ENCODE data around the gene BCAT1. TPM values are rescaled to one million over a fixed set of nuclear protein-coding genes. Genes with fewer than 3 reads are reported as not detected.

BCAT1 gene
- total and polyA plus RNA-seq, 2 experiments from 2014 or later = 46.4 to 72.8 TPM

DNA sequence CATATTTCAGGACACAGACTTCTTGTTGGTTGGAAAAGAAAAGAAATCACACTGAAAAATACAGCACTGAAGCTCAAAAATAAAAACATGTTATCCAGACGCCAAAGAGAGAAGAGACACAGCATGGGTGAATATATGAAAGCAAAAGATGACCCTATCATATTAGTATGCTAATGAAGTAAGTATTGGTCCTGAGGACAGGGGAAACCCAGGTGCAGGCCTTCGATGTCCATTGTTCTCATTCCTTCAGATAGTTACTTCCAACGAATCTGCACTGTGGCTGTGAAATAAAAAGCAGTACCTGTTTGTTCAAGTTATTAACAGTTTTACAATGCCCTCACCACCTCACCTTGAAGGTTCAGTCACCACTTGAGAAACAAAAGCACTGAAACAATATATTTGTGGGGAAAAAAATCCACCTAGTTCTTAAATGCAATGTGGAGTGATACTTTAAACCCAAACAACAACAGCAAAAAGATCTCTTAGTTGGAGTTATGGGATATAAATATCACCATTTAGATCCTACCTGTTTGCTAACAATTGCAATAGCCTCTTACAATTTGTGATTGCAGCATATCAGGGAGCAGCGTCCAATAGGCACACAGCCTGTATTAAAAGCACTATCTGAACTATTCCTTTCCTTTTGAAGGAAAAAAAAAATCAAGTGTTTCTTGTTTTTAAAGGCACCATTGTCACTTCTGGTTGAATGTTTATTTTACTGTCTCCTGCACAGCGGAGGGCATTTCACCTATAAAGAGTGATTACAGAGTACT, 188.1 kb downstream of the BCAT1 start:
- TF ChIP-seq EZH2 (IDR thresholded peaks at IDR 0.05; ENCODE audit: borderline replicate concordance) (no peak), EZH2phosphoT487 (IDR thresholded peaks at IDR 0.05; ENCODE audit: low read depth, severe bottlenecking, unreplicated experiment) (no peak)
- TF ChIP-seq, protein P1, sequence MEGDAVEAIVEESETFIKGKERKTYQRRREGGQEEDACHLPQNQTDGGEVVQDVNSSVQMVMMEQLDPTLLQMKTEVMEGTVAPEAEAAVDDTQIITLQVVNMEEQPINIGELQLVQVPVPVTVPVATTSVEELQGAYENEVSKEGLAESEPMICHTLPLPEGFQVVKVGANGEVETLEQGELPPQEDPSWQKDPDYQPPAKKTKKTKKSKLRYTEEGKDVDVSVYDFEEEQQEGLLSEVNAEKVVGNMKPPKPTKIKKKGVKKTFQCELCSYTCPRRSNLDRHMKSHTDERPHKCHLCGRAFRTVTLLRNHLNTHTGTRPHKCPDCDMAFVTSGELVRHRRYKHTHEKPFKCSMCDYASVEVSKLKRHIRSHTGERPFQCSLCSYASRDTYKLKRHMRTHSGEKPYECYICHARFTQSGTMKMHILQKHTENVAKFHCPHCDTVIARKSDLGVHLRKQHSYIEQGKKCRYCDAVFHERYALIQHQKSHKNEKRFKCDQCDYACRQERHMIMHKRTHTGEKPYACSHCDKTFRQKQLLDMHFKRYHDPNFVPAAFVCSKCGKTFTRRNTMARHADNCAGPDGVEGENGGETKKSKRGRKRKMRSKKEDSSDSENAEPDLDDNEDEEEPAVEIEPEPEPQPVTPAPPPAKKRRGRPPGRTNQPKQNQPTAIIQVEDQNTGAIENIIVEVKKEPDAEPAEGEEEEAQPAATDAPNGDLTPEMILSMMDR (IDR thresholded peaks at IDR 0.05; ENCODE audit: poor library complexity) = no peak
- Histone ChIP-seq H3K27ac (no peak overlapping the region), H3K9me2 (replicated peaks; ENCODE audit: insufficient read depth) (no peaks in the 10 kb centered on the region), H3K4me2 (no peak overlapping the region), H3K9me3 (ENCODE audit: low read depth) (no peaks in the 10 kb centered on the region), H2AFZ (no peak overlapping the region), H3K79me2 (no peaks in the 10 kb centered on the region), H3K4me3 (no peak overlapping the region), H3K27me3 (no peaks in the 10 kb centered on the region), H3K4me1 (ENCODE audit: insufficient read depth) (peaks cover 12% of the 10 kb centered on the region), H4K20me1 (ENCODE audit: insufficient read depth, poor library complexity, severe bottlenecking) (no peaks in the 10 kb centered on the region), H3K36me3 (replicated peaks; ENCODE audit: insufficient read depth, low read depth) (no peaks in the 10 kb centered on the region)
- DNase-seq (ENCODE audit: low spot score) = no peak
- WGBS (ENCODE audit: low lambda C conversion rate, missing lambda C conversion rate) = 61% methylated on average over 5 of the region's 5 CpGs

DNA sequence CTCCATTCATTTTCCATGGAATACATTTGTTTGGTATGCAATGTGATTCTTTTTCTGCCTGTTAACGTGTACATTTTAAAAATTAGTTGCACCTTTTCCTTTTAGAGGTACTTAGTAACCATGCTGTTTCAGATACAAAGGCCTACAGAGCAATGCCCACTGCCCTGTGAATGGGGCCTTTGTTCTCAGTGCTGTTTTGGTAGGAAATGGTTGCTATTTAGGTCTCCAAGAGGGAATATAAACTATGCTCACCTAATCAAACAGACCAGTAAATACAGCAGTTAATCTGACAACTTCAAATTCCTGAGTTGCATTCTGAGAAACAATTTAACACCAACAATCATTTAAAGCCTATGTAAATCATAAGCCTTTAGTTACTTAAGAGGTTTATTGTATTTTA, 188.7 kb downstream of the BCAT1 start:
- no peak for DNase-seq (ENCODE audit: low spot score)
- H3K79me2 ChIP-seq = no peaks in the 10 kb centered on the region
- 80% methylated on average over 1 of the region's 1 CpG for WGBS (ENCODE audit: low lambda C conversion rate, missing lambda C conversion rate)
- H2AFZ ChIP-seq = no peak overlapping the region
- H3K4me3 ChIP-seq = no peak overlapping the region
- no peaks in the 10 kb centered on the region for H3K36me3 ChIP-seq (replicated peaks; ENCODE audit: insufficient read depth, low read depth)
- no peak for TF ChIP-seq EZH2 (IDR thresholded peaks at IDR 0.05; ENCODE audit: borderline replicate concordance)
- TF ChIP-seq, protein P1 (IDR thresholded peaks at IDR 0.05; ENCODE audit: poor library complexity) = no peak
- TF ChIP-seq EZH2phosphoT487 (IDR thresholded peaks at IDR 0.05; ENCODE audit: low read depth, severe bottlenecking, unreplicated experiment) = no peak
- no peaks in the 10 kb centered on the region for H4K20me1 ChIP-seq (ENCODE audit: insufficient read depth, poor library complexity, severe bottlenecking)
- no peaks in the 10 kb centered on the region for H3K9me2 ChIP-seq (replicated peaks; ENCODE audit: insufficient read depth)
- H3K4me2 ChIP-seq = no peak overlapping the region
- H3K4me1 ChIP-seq (ENCODE audit: insufficient read depth) = peaks cover 19% of the 10 kb centered on the region
- no peaks in the 10 kb centered on the region for H3K27me3 ChIP-seq
- no peaks in the 10 kb centered on the region for H3K9me3 ChIP-seq (ENCODE audit: low read depth)
- H3K27ac ChIP-seq = peak overlapping the region; percentile 55

Other genes starting within 250 kb of the BCAT1 start
- gene DNAI7, start 246.1 kb upstream of the BCAT1 start, total RNA-seq = not detected in 2 replicates
- gene DNAI7, start 246.1 kb upstream of the BCAT1 start, polyA plus RNA-seq = not detected in 2 replicates
- 37.8 and 48.3 TPM in 2 replicates for gene ETFRF1, start 246.1 kb upstream of the BCAT1 start, total RNA-seq
- 27.9 and 35.2 TPM in 2 replicates for gene ETFRF1, start 246.1 kb upstream of the BCAT1 start, polyA plus RNA-seq

Measured in hepatocyte (in vitro differentiated cells).